HepG2 (cell line): Measurements from ENCODE around the gene FCAMR. TPM values are rescaled to one million over a fixed set of nuclear protein-coding genes. Genes with fewer than 3 reads are reported as not detected.
A peak's percentile ranks its signal among the peaks of the same experiment; 100 is the strongest.

Experiments used
- ARHGAP35 ChIP-seq: sonication (generic); formaldehyde crosslinking; IDR thresholded peaks from 2 replicates; pipeline ENCODE4 v1.9.0; 2022; ENCODE audit warnings: mild to moderate bottlenecking, inconsistent platforms, moderate library complexity, missing genetic modification reagents, borderline replicate concordance
- CENPX ChIP-seq: sonication (generic); formaldehyde crosslinking; IDR thresholded peaks from 2 replicates; pipeline ENCODE4 v1.9.0; 2021; ENCODE audit warnings: mild to moderate bottlenecking, missing genetic modification reagents, moderate library complexity
- EEA1 ChIP-seq: sonication (generic); formaldehyde crosslinking; IDR thresholded peaks from 2 replicates; pipeline ENCODE4 v1.5.1; 2020; ENCODE audit warnings: mild to moderate bottlenecking, missing genetic modification reagents, borderline replicate concordance
- HNRNPH1 ChIP-seq: fragments of 200-400 bp; formaldehyde crosslinking; optimal IDR thresholded peaks from 2 replicates; pipeline ENCODE3; 2017; ENCODE audit warnings: mild to moderate bottlenecking, low read depth, low read length
- HOXA3 ChIP-seq: sonication (generic); formaldehyde crosslinking; IDR thresholded peaks from 2 replicates; pipeline ENCODE4 v1.5.0; 2020; ENCODE audit warnings: missing genetic modification reagents
- HOXA9 ChIP-seq: sonication (generic); formaldehyde crosslinking; IDR thresholded peaks from 2 replicates; pipeline ENCODE4 v1.8.1; 2022; ENCODE audit warnings: missing genetic modification reagents, mild to moderate bottlenecking, moderate library complexity, borderline replicate concordance
- KLF13 ChIP-seq: sonication (generic); formaldehyde crosslinking; IDR thresholded peaks from 2 replicates; pipeline ENCODE4 v1.4.0; 2020; ENCODE audit warnings: mild to moderate bottlenecking, missing genetic modification reagents
- MYC ChIP-seq: sonication (generic); formaldehyde crosslinking; IDR thresholded peaks from 2 replicates; pipeline ENCODE4 v1.9.0; 2021; ENCODE audit warnings: missing genetic modification reagents, borderline replicate concordance
- NCOA2 ChIP-seq: sonication (generic); formaldehyde crosslinking; IDR thresholded peaks from 2 replicates; pipeline ENCODE4 v1.8.0; 2022; ENCODE audit warnings: inconsistent platforms
- NFIB ChIP-seq: sonication (generic); formaldehyde crosslinking; IDR thresholded peaks from 2 replicates; pipeline ENCODE4 v1.9.0; 2021; ENCODE audit warnings: missing genetic modification reagents, mild to moderate bottlenecking, borderline replicate concordance
- PITX1 ChIP-seq: sonication (generic); formaldehyde crosslinking; IDR thresholded peaks from 2 replicates; pipeline ENCODE4 v1.5.1; 2020; ENCODE audit warnings: mild to moderate bottlenecking, missing genetic modification reagents
- SP1 ChIP-seq, 2 experiments: fragments of 450-650 bp in 1 of 2; sonication (generic) in 1 of 2; formaldehyde crosslinking in 1 of 2; IDR thresholded peaks; 2 replicates each; pipeline versions ENCODE4 v1.4.0 to v1.6.1; 2016 to 2020; ENCODE audit warnings: missing genetic modification reagents in 1 of 2
- TAF15 ChIP-seq: fragments of 200-400 bp; formaldehyde crosslinking; IDR thresholded peaks from one replicate; pipeline ENCODE4 v1.6.1; 2018; ENCODE audit warnings: mild to moderate bottlenecking, low read depth, low read length; ENCODE audit not compliant: poor library complexity, severe bottlenecking
- TOPORS ChIP-seq: sonication (generic); formaldehyde crosslinking; IDR thresholded peaks from 2 replicates; pipeline ENCODE4 v1.8.0; 2023; ENCODE audit warnings: mild to moderate bottlenecking, missing genetic modification reagents
- UBTF ChIP-seq: sonication (generic); formaldehyde crosslinking; IDR thresholded peaks from 2 replicates; pipeline ENCODE4 v1.4.0; 2020; ENCODE audit warnings: mild to moderate bottlenecking, missing genetic modification reagents
- ZFX ChIP-seq: sonication (generic); formaldehyde crosslinking; IDR thresholded peaks from 2 replicates; pipeline ENCODE4 v1.4.0; 2020; ENCODE audit warnings: mild to moderate bottlenecking, low read depth, missing genetic modification reagents, moderate library complexity
- ZFY ChIP-seq: sonication (generic); formaldehyde crosslinking; IDR thresholded peaks from 2 replicates; pipeline ENCODE4 v1.4.0; 2020; ENCODE audit warnings: missing genetic modification reagents
- ZKSCAN1 ChIP-seq: fragments of 150-350 bp; IDR thresholded peaks from 2 replicates; pipeline ENCODE4 v1.6.1; 2014; ENCODE audit warnings: low read length
- ZNF34 ChIP-seq: sonication (generic); formaldehyde crosslinking; IDR thresholded peaks from 2 replicates; pipeline ENCODE4 v1.4.0; 2020; ENCODE audit warnings: mild to moderate bottlenecking, missing genetic modification reagents, borderline replicate concordance
- ZNF7 ChIP-seq: IDR thresholded peaks from 2 replicates; pipeline ENCODE4 v1.6.1; 2016; ENCODE audit warnings: missing biosample characterization, missing genetic modification reagents
- polyA plus RNA-seq, 8 experiments: library from polyadenylated mRNA; depleted of rRNA in 3 of 8; stranded (reverse) in 7 of 8; unstranded in 1 of 8; fragments of >200 nt; fragmentation: Illumina TruSeq in 4 of 8; extraction: Trizol in 4 of 8; gene quantifications; 2 replicates each; pipeline versions ENCODE4 v1.2.1 to v1.2.3, GENCODE V29; 2011 to 2016; ENCODE audit warnings: low read depth in 4 of 8, missing spikeins in 1 of 8, mixed read lengths in 1 of 8; ENCODE audit not compliant: insufficient read depth in 1 of 8
- total RNA-seq, 5 experiments: library from RNA; depleted of rRNA; stranded (reverse); fragments of >200 nt; fragmentation: Illumina TruSeq; extraction: Trizol; gene quantifications; 2 replicates each; pipeline ENCODE4 v1.2.3, GENCODE V29; 2016; ENCODE audit warnings: low read depth in 1 of 5
- TF ChIP-seq, protein P1 (sequence below): IDR thresholded peaks from 2 replicates; pipeline ENCODE4 v1.6.1; 2018; ENCODE audit warnings: missing genetic modification reagents, mild to moderate bottlenecking, missing compliant biosample characterization

Gene FCAMR
- total and polyA plus RNA-seq, 2 of the 13 experiments (the other 11 are each of a cell fraction or from before 2014, with no cell fraction given), result not detected

DNA sequence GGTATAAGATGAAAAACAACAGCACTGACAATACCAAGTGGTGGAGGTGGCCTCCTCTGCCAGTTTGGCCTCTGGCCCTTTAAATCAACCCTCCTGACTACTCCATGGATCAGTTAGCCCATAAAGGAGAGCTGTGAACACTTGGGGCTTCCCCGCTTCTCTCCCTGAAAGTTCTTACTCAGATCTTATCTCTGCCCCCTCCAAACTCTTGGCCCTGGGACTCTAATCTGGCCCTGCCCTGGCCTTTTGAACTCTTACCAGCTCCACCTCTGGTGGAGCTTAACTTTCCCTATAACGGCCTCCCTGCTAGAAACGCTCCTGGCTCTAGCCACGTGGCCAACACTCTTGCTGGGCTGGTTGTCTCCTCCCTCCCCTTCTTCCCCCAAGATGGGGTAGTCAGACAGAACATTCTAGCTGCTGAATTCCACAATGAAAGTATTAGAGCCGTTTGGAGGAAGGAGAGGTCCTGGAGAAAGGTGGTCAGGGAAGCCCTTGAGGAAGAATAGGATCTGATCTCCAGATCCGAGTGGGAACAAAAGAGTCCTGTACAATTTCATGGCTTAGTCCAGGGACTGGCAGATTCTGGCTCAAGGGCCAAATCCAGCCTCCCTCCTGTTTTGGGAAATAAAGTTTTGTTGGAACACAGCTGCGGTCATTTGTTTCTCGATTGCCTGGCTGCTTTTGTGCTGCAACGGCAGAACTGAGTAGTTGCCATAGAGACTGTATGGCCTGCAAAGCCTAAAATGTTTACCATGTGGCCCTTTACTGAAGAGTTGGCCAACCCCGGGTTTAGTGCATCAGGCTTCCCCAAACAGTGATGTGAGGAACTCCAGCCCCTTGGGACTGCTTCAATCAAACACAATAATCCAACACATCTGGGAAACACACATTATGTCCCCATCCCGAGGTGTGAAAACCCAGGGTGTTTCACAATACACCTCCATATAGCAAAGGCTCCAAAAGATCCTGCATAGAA lies 14.5 kb downstream of the FCAMR start (continued):
- TF ChIP-seq UBTF (CRISPR knock-in tag) (no peak), CENPX (CRISPR knock-in tag) (no peak), TOPORS (CRISPR knock-in tag) (no peak), ZFY (CRISPR knock-in tag) (0 out of 2 replicates have a peak, but pooled peaks have one; percentile 18), SP1 (IDR thresholded peaks at IDR 0.05) (no peak), SP1 (CRISPR knock-in tag; IDR thresholded peaks at IDR 0.05) (no peak), KLF13 (CRISPR knock-in tag) (no peak), ZNF7 (CRISPR knock-in tag) (no peak), TAF15 (no peak), NCOA2 (CRISPR knock-in tag) (no peak), HOXA9 (no peak), ZNF34 (CRISPR knock-in tag) (no peak), ZFX (CRISPR knock-in tag) (peak; percentile 29; the same call in 1 of the 2 replicates), EEA1 (CRISPR knock-in tag) (no peak), NFIB (CRISPR knock-in tag) (no peak), ZKSCAN1 (no peak), HNRNPH1 (no peak), HOXA3 (no peak), PITX1 (peak; percentile 23; the same call in 1 of the 2 replicates), MYC (CRISPR knock-in tag) (peak; percentile 62; the same call in 1 of the 2 replicates), ARHGAP35 (CRISPR knock-in tag) (no peak)
- TF ChIP-seq, protein P1, sequence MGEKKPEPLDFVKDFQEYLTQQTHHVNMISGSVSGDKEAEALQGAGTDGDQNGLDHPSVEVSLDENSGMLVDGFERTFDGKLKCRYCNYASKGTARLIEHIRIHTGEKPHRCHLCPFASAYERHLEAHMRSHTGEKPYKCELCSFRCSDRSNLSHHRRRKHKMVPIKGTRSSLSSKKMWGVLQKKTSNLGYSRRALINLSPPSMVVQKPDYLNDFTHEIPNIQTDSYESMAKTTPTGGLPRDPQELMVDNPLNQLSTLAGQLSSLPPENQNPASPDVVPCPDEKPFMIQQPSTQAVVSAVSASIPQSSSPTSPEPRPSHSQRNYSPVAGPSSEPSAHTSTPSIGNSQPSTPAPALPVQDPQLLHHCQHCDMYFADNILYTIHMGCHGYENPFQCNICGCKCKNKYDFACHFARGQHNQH (CRISPR knock-in tag), result 0 out of 2 replicates have a peak, but pooled peaks have one; percentile 24
